C1 segment of cervical spinal cord (tissue), 14 donors: ENCODE results near the gene PLK2.
A peak's percentile ranks its signal among the peaks of the same experiment; 100 is the strongest.

Source experiments
- DNase-seq, 14 donors: peaks; one replicate each; lab custom pipeline; 2025; lab: John Stamatoyannopoulos, UW

PLK2 gene

DNA sequence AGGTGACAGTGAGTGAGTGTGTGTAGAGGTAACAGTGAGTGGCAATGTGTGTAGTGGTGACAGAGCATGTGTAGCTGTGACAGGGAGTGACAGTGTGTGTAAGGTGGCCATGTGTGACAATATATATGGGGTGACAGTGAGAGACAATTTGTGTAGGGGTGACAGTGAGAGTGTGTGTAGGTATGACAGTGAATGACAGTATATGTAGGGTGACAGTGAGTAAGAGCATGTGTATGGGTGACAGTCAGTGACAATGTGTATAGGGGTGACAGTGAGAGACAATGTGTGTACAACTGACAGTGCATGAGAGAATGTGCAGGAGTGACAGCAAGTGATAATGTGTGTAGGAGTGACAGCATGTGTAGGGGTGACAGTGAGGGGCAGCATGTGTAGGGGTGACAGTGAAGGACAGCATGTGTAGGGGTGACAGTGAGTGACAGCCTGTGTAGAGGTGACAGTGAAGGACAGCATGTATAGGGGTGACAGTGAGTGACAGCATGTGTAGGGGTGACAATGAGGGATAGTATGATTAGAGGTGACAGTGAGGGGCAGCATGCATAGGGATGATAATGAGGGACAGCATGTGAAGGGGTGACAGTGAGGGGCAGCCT is 21.3 kb upstream of the PLK2 start:
- no peak for DNase-seq

DNA sequence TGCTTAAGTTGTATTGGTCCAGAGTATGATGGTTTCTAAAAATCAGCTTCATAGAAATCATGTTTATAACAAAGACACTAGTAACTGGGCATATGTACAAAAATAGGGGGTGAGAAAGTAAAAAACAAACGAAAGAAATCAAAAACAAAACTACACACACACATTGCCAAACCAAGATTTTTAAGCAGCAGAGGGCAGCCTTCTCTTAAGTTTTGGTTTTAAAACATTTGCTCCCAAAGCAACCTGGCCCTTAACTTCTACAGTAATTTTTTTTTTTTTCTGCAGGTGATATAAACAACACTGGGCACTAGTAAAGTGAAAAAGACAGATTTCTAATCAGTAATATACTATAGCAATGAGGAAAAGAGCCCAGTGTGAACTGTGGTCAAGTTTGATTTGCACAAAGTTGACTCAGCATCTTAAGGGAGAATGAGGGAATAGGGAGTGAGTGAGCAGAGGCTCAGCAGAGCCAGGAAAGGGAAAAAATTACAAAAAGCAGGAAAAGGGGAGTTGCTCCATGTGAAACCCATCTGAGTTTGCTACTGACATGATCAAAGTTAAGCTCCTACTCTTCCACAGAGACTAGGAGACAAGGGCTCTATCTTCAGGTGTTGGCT is 18.0 kb upstream of the PLK2 start:
- no peak for DNase-seq

DNA sequence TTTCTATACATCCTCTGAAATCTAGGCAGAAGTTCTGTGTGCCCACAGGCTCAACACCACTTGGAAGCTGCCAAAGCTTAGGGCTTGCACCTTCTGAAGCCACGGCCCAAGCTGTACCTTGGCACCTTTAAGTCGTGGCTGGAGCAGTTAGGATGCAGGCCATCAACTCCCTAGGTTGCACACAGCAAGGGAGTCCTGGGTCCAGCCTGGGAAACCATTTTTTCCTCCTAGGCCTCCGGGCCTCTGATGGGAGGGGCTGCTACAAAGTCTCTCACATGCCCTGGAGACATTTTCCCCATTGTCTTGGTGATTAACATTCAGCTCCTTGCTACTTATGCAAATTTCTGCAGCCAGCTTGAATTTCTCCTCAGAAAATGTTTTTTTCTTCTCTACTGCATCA is 15.5 kb upstream of the PLK2 start:
- DNase-seq, result no peak

DNA sequence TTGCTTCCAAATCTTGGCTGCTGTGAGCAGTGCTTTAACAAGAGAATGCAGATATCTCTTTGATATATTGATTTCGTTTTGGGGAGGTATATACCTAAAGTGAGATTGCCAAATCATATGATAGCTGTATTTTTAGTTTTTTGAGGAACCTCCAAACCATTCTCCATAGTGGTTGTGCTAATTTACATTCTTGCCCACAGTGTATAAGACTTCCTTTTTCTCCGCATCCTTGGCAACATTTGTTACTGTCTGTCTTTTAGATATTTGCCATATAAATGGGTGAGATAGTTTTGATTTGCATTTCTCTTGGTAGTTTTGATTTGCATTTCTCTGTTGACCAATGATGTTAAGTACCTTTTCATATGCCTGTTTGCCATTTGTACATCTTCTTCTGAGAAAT is 10.0 kb upstream of the PLK2 start:
- DNase-seq, result no peak

DNA sequence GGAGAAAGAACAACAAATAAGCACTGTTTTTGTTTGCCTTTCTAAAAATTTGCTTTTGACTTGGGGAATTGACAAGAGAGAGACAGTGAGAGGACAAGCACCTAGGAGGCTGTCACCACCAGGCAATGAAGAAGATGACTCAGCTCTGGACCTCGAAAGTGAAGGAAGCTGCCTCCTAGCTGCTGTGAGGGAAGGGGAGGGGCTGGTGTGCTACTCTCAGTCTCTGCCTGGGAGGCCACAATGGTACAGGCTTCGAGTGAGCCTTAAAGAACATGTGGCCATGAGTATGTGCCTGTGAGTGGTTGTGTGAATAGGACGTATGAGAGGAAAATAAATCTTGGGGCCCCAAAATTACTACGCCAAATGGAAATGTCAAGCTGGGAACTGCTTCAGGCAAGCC is 7.1 kb upstream of the PLK2 start:
- peak in 2 of 14 donors; percentile 3 to 8 for DNase-seq

DNA sequence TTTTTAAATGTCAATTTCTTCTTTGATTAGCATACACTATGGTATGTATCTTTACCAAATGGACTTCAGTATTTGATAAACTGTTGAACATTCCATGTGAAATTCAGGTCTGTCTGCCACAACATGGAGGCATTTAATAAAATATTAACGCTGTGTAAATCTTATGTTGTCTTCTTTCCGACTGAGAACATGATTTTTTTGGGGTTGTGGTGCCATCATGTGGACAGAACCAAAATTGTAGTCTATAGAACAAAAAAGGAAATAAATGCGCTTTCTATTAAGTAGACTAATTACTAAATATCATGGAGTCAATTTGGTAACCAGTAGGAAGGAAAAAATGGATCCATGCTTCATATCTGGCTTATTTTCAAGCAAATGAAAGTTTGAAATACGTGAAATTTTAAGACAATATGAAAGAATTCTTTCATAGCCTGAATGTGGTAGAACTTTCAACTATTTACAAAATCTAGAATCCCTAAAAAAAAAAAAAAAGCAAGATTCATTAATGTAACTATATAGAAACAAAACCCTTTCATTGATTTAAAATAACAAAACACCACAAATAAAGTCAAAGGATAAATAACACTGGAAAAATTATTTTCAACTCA is 2.8 kb upstream of the PLK2 start:
- peak in 2 of 14 donors; percentile 10 to 11 for DNase-seq

DNA sequence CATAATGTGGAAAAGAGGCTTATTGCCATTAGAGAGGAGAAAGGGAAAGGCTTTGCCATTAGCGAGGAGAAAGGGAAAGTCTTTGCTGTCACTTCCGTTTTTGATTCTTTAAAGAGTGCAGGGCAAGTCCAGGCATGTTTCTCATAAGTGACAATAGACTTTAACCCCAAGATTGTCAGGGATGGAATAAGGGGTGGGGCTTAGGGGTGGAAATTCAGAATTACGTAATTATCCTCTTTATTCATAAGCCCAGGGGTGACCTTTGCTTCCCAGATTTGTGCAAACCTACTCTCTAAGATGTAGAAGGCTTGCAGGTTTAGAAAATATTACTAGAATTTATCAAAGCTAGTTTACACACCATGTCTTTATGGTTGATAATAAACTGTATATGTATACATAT is 2.3 kb upstream of the PLK2 start:
- DNase-seq, result no peak

DNA sequence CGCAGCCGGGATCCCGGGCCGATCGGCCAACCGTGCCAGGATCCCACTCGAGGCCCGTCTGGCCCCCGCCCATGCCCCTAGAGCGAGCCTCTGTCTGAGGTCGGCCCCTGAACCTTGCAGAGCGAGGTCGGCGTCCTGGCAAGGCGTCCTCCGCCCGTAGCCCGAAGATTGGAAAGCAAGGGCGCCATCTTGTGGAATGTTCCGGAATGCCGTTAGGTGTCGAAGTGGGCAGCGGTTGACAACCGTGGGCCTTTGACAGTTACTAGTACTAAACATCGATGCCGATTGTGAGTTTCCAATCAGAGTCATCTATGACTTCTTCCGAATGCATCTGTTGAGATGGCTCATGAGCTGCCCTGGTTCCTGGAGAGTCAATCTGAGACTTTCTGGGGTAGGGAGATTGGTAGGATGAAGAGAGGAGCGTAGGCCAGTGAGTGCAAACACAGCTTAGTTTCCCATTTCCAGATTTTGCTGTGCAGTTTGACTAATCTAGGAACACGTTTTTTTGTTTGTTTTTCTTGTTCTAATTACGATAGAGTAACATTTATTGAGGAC is 923 bp upstream of the PLK2 start:
- DNase-seq, result peak; percentile 47 to 94 (median 82)

DNA sequence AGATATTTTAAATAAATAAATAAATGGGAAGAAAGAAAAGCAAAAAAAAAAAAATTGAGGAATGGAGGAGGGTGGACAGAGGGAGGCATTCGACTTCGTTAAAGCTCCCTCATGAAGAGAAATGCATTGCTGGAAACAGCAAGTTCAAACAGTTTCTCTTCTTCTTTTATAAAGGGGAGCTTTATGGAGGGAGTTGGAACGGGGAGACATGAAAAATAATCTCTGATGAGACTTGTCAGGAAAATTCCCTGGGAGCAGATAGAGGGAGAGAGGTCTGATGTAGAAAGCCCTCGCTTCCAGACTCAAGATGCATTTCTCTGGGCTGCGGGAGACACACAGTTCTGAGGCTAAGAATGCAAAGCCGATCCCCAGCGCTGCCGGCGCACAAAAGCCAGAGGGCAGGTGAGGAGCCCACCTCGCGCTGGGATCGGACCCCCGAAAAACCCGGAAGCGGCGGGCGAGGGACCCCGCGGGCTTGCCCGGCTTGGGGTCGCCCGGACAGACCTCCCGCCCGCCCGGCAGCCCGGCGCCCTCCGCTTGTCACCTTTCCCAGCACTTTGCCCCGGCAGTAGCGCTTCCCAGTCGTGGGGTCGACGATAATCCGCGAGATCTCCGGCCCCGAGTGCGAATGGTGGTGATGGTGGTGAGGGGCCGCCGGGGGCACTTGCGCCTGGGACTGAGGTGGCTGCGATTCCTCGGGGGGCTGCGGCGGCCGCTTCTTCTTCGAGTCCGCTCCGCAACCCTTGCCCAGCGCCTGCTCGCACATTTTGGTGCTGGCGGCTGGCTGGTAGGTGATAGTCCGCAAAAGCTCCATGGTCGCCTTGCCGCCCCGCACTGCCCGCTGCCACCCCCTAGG is 512 bp downstream of the PLK2 start:
- peak in 7 of 14 donors; percentile 19 to 43 (median 36) for DNase-seq

DNA sequence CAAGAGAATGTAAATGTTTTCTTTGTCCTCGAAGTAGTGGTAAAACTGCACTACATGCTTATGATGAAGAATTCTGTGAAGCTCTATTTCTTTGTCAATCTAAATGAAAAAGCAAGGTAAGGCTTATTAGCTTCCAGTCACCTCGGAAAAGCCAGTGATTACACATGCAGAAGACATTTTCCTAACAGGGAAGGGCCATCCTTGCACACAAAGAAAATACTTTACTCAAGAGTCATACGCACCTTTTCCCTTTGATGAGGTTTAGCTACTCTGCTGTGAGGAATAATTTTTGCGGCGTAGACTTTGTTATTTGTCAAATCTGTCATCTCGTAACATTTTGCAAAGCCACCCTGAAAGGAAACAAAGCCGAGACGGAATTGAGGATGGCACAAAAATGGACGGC is 1.1 kb downstream of the PLK2 start:
- DNase-seq, result no peak

DNA sequence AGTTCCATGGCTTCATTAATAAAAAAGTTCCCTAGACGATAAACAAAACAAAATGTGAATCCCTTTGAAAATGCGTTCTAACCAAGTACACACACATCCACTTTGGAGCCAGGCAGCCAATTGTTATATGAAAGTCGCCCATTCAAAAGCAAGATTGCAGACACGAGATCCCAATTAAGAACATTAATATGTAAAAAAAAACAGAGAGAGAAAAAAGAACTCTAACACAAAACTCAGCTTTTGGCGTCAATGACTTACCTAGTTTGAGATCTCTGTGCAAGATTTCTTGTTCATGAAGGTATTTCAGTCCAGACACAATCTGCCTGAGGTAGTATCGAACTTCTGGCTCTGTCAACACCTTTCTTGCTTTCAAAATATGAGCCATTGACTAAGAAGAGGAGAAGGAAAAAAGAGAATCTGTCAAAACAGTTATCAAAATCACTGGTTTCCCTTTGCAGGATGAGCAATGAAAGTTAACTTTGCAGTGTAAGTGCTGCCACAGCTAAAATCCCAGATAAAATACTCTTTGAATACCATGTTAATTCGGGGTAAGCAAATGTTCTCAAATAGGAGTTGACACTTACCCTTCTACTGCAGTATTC is 1.6 kb downstream of the PLK2 start:
- no peak for DNase-seq

DNA sequence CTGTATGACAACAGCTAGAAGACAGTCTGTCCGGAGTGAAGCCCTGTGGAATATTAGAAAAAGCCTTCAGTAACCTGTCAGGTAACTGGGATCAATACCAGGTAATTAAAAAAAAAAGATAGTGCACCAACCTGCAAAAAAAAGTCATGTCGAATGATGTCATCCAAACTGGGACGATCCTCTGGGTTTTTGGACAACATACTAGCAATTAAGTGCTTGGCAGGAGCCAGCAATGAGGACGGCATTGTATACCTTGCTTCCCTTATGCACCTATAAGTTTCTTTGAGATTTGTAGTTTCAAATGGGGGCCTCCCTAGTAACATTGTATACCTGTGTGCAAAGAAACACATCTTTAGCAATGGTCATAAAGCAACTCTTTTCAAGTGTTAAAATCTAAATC is 2.8 kb downstream of the PLK2 start:
- no peak for DNase-seq

DNA sequence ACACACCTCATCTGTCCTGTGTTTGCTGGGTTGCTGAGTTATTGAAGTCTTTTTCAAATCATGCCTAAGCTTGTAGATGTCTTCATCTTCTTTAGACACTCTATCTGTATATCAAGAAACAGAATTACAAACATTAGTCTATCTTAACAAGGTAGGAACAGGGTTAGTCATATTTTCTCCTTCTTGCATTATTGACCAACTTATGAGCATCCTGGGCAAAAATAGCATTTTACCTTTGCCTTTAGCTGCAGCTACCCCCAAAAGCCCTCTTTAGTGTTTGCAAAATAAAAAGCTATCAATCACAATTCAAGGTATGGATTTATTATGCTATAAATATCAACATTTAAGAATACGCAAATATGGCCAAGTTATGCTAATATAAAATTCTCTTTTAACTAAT is 3.4 kb downstream of the PLK2 start:
- no peak for DNase-seq

DNA sequence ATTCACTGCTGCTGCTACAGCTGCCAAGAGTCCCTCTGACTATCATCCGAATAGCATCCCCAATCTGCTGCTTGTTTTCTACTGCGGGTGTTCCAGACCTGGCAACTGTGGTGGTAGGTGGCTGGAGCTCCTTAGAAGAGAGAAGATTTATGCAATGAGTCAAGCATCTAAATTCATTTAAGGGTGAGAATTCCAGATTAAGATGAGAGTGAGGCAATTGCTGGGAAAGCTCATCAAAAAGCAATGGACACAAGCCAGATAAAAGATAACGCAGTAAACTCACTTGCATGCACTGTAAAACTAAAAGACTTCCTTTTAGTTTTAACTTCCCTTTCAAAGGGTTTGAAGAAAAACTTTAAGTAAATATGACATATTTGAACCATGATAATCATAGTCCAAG is 3.9 kb downstream of the PLK2 start:
- no peak for DNase-seq

DNA sequence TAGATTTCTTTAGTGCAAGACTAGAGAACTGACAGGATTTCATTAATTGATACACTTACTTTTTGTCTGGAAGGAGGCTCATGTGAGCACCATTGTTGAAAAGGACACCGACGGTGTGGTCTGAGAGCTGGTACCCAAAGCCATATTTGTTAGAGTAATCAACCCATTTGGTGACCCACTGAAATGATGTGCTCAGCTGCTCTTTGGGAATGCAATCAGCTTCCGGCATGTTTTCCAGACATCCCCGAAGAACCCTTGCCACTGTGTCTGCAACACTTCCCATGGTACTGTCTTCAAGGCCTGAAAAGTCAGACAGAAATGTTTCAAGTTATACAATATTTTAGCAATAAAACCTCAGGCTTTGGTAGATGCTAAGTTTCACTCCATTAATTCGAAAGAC is 4.4 kb downstream of the PLK2 start:
- DNase-seq, result no peak

DNA sequence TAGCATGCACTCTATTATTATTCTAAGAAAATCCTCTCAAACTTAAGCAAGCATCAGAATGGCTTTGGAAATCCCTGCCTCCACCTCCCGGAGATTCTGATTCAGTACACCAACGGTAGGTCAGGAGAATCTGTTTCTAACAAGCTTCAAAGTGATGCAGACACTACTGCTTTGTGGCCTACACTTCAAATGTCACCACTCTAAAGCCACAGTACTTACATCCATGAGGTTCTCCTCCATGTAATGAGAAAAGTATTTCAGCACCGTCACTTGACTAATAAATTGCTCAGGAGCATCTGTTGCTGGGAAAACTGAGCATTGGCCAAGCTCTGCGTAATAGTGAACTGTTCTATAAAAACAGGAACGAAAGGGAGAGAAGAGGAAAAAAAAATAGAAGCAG is 4.8 kb downstream of the PLK2 start:
- DNase-seq, result no peak

DNA sequence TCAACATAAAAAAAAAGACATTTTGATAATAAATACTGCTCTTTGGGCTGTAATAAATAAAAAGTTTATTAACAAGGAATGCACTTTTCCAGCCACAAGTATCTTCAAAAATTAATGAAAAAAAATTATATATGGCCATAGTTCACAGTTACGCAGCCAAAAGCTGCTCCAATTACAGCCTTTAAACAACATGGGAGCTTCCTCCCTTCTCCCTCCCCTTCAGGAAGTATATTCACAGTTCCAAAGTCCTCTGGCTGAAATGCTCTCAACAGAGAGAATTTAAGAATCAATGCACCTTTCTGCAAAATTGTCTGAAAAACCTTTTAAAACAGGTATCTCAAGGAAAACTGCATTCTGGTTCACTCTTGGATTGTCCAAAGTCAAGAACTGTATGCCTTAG is 5.9 kb downstream of the PLK2 start:
- DNase-seq, result no peak

DNA sequence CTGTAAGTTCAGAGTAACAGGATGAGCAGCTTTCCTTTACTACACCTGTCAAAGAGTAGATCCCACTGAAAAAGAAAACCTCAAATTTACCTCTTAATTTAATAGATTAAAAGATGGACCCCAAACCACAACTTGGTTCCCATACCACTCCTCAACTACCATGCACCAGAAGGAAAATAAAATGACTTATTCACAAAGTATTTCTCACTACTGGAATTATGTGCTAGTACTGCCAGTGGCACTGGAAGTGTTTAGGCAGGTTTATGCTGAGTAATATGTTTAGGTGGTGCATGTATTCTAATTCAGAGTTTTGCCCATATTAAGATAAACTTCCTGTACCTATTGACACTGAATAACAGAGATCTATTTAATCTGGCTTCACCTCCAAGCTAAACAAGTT is 6.6 kb downstream of the PLK2 start:
- no peak for DNase-seq

DNA sequence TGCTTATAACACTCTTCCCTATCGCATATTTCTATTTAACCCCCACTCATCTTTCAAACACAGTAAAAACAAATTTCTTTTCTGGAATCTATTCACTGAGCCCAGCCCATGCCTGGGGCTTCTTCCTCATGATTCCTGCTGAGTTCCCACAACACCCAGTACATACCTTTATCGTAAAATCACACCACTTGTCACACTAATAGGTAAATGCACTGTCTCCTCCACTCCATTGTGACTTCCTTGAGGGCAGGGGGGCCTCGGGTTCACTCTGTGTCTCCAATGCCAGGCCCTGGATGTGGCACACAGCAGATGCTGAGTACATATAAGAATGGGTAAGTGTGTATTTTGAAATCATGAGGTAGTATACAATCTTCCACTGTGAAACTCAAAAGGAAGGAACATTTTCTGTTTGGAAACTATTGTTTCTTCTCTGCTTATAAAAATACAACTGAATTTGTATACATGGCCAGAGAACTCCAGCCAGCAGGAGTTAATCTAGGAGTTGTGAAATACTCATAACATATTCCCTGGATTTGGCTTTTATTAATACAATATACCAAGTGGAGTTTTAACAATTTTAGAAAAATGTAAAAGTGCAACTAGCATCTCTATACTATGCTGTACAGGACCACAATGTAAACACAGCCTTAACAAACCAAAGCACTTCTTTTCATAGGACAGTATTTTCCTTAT is 7.2 kb downstream of the PLK2 start:
- no peak for DNase-seq

DNA sequence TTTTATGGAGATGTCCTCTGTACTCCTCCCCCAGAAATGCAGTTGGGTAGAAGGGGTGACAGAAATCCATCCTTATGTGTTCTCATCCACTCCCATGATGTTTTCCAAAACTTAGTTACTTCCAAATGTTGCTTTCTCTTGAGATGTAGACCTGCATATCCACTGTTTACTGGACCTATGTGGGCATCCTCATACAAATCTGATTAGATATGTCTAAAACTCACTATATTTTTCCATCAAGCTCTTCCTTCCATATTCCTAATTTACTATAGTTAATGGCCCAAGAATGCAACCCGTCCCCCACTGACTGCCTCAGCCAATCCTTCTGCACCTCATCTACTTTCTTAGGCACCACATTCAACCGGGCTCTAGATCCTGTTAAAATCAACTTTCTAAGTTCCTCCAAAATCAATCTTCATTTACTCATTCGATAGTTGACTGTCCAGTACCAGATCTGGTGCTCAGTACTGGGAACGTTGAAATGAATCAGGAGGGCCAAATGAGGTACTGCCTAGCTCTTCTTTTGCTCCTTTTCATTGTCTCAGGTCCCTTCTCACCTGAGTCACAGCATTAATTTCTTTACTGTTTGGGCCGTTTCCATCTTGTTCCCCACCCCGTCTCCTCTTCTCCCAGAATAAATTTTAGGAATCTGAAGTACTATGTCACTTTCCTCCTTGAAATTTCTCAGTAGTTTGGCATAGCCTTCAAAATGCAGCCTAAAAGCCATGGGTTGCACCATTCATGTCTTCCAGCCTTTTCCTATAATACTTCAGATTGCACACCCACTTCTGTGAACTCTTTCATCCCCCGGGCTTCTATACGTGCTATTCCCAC is 7.9 kb downstream of the PLK2 start:
- DNase-seq, result no peak
